GM23338 (cell line): ENCODE data around the gene ABCA13. TPM values are rescaled to one million over a fixed set of nuclear protein-coding genes. Genes with fewer than 3 reads are reported as not detected.

ENCODE experiments used
- ATAC-seq: fragments of 200-7000 bp; cut with Tn5 transposase; 3 replicates; pipeline ENCODE4 v1.9.1; 2020
- DNase-seq: peaks from one replicate; pipeline ENCODE4 v3.0.0-alpha.2; 2015; ENCODE audit warnings: low spot score
- H2AFZ ChIP-seq: fragments of 200-600 bp; sonication (generic); 2 replicates; pipeline ENCODE4 v1.8.0; 2016; ENCODE audit warnings: antibody characterized with exemption, mild to moderate bottlenecking, moderate library complexity
- H3F3A ChIP-seq: fragments of 200-600 bp; sonication (generic); replicated peaks from 2 replicates; pipeline ENCODE4 v1.8.0; 2017; ENCODE audit warnings: antibody characterized with exemption, mixed run types, low read depth
- H3K27ac ChIP-seq: fragments of 200-600 bp; sonication (generic); 2 replicates; pipeline ENCODE4 v1.6.1; 2016; ENCODE audit warnings: low read depth
- H3K27me3 ChIP-seq: fragments of 200-600 bp; sonication (generic); 2 replicates; pipeline ENCODE4 v1.8.0; 2016; ENCODE audit warnings: mild to moderate bottlenecking, mixed run types, moderate library complexity; ENCODE audit not compliant: insufficient read depth
- H3K36me3 ChIP-seq: fragments of 200-600 bp; sonication (generic); 2 replicates; pipeline ENCODE4 v1.8.0; 2016; ENCODE audit warnings: mild to moderate bottlenecking; ENCODE audit not compliant: insufficient read depth
- H3K4me1 ChIP-seq: fragments of 200-600 bp; sonication (generic); 2 replicates; pipeline ENCODE4 v1.8.0; 2016; ENCODE audit warnings: mild to moderate bottlenecking, moderate library complexity; ENCODE audit not compliant: insufficient read depth
- H3K4me2 ChIP-seq: fragments of 200-600 bp; sonication (generic); 2 replicates; pipeline ENCODE4 v1.7.1; 2017; ENCODE audit warnings: mixed run types
- H3K4me3 ChIP-seq: fragments of 200-600 bp; sonication (generic); 2 replicates; pipeline ENCODE4 v1.6.1; 2016; ENCODE audit warnings: mixed run types
- H3K79me2 ChIP-seq: fragments of 200-600 bp; sonication (generic); replicated peaks from 2 replicates; pipeline ENCODE4 v1.8.0; 2017; ENCODE audit warnings: mild to moderate bottlenecking; ENCODE audit not compliant: insufficient read depth
- H3K9me2 ChIP-seq: fragments of 200-600 bp; sonication (generic); 2 replicates; pipeline ENCODE4 v1.8.0; 2017; ENCODE audit not compliant: insufficient read depth
- H4K20me1 ChIP-seq: fragments of 200-600 bp; sonication (generic); replicated peaks from 2 replicates; pipeline ENCODE4 v1.8.0; 2017; ENCODE audit warnings: mild to moderate bottlenecking; ENCODE audit not compliant: insufficient read depth
- H3K27ac Mint-ChIP-seq: 2 replicates; pipeline ENCODE4 v1.8.0; 2020; ENCODE audit warnings: inconsistent platforms, mild to moderate bottlenecking, moderate library complexity, mixed read lengths
- H3K27me3 Mint-ChIP-seq: 3 replicates; pipeline ENCODE4 v1.8.0; 2022; ENCODE audit warnings: low read depth, mild to moderate bottlenecking, moderate library complexity, mixed read lengths, inconsistent platforms; ENCODE audit not compliant: insufficient read depth, poor library complexity
- H3K36me3 Mint-ChIP-seq: 3 replicates; pipeline ENCODE4 v1.8.0; 2021; ENCODE audit warnings: low read depth, mild to moderate bottlenecking, inconsistent platforms, moderate library complexity, mixed read lengths
- H3K4me1 Mint-ChIP-seq: 3 replicates; pipeline ENCODE4 v1.8.0; 2020; ENCODE audit warnings: mild to moderate bottlenecking, inconsistent platforms, mixed read lengths
- H3K4me3 Mint-ChIP-seq: 3 replicates; pipeline ENCODE4 v1.8.0; 2021; ENCODE audit warnings: moderate library complexity, mild to moderate bottlenecking, inconsistent platforms, mixed read lengths
- H3K9me3 Mint-ChIP-seq: 3 replicates; pipeline ENCODE4 v1.8.0; 2020; ENCODE audit warnings: moderate library complexity, mild to moderate bottlenecking, inconsistent platforms, mixed read lengths
- CREB1 ChIP-seq: fragments of 250-450 bp; sonication (Bioruptor Pico); IDR thresholded peaks from 2 replicates; pipeline ENCODE4 v1.5.0; 2020; ENCODE audit warnings: low read depth, mild to moderate bottlenecking, moderate library complexity
- EZH2 ChIP-seq: fragments of 200-600 bp; sonication (generic); IDR thresholded peaks from one replicate; pipeline ENCODE4 v1.8.0; 2017; ENCODE audit warnings: antibody characterized with exemption, mild to moderate bottlenecking, low read depth; ENCODE audit not compliant: unreplicated experiment
- EZH2phosphoT487 ChIP-seq: fragments of 200-600 bp; sonication (generic); IDR thresholded peaks from one replicate; pipeline ENCODE4 v1.8.1; 2018; ENCODE audit warnings: antibody characterized with exemption; ENCODE audit not compliant: unreplicated experiment
- JUNB ChIP-seq: IDR thresholded peaks from one replicate; pipeline ENCODE4 v1.6.1; 2016; ENCODE audit warnings: antibody characterized with exemption; ENCODE audit not compliant: unreplicated experiment
- NANOG ChIP-seq: IDR thresholded peaks from 2 replicates; pipeline ENCODE4 v1.6.1; 2016; ENCODE audit warnings: antibody characterized with exemption, borderline replicate concordance
- STAT1 ChIP-seq: IDR thresholded peaks from one replicate; pipeline ENCODE4 v1.6.1; 2016; ENCODE audit warnings: antibody characterized with exemption; ENCODE audit not compliant: unreplicated experiment
- ZNF114 ChIP-seq: fragments of 250-450 bp; sonication (Bioruptor Pico); IDR thresholded peaks from 2 replicates; pipeline ENCODE4 v1.5.0; 2020; ENCODE audit warnings: mild to moderate bottlenecking, moderate library complexity
- ZNF331 ChIP-seq: fragments of 250-450 bp; sonication (Bioruptor Pico); IDR thresholded peaks from 2 replicates; pipeline ENCODE4 v1.5.0; 2020; ENCODE audit warnings: low read depth, mild to moderate bottlenecking, moderate library complexity
- ZNF462 ChIP-seq: fragments of 250-450 bp; sonication (Bioruptor Pico); IDR thresholded peaks from 2 replicates; pipeline ENCODE4 v1.5.0; 2020; ENCODE audit warnings: mild to moderate bottlenecking, moderate library complexity
- polyA plus RNA-seq: library from polyadenylated mRNA; unstranded; fragments of >200 nt; fragmentation: Nextera tagmentation; extraction: Ambion mirVana; gene quantifications from 2 replicates; pipeline ENCODE4 v1.2.1, GENCODE V29; 2016
- total RNA-seq: library from RNA; depleted of rRNA; stranded (reverse); fragments of >200 nt; shearing (Covaris generic); gene quantifications from 2 replicates; pipeline ENCODE4 v1.2.3, GENCODE V29; 2014
- TF ChIP-seq, protein P1 (sequence below): IDR thresholded peaks from 2 replicates; pipeline ENCODE4 v1.6.1; 2016; ENCODE audit warnings: antibody characterized with exemption
- TF ChIP-seq, protein P2 (sequence below), 2 experiments: fragments of 200-600 bp in 1 of 2; sonication (generic) in 1 of 2; conservative IDR thresholded peaks; 2 replicates each; pipeline versions ENCODE4 v1.5.1 to v1.6.1; 2016 to 2017; ENCODE audit warnings: antibody characterized with exemption in 2 of 2, low read depth in 2 of 2, mild to moderate bottlenecking in 2 of 2, moderate library complexity in 1 of 2

The ABCA13 gene
- total and polyA plus RNA-seq, 2 experiments from 2014 or later: 0.21 TPM; not detected in 1

DNA sequence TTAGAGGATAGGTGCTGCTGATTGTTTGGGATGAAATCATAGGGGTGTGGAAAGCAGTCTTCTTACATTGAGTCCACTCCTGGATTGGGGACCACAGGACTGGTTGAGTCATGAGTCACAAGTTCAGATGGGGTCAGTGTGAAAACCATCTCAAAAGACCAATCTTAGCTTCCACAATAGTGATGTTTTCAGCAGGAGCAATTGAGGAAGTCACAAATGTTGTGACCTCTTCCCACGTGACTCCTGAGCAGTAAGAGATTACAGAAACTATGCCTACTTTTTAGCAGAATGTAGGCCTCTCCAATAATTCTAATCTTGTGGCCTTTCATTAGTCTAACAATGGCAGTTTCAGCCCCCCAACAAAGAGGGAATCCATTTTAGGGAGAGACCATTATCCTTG is 496.1 kb downstream of the ABCA13 start (continued):
- no peak for TF ChIP-seq ZNF462 (CRISPR knock-in tag)
- TF ChIP-seq JUNB: no peak
- TF ChIP-seq ZNF331: no peak
- TF ChIP-seq STAT1: no peak
- TF ChIP-seq, protein P1, sequence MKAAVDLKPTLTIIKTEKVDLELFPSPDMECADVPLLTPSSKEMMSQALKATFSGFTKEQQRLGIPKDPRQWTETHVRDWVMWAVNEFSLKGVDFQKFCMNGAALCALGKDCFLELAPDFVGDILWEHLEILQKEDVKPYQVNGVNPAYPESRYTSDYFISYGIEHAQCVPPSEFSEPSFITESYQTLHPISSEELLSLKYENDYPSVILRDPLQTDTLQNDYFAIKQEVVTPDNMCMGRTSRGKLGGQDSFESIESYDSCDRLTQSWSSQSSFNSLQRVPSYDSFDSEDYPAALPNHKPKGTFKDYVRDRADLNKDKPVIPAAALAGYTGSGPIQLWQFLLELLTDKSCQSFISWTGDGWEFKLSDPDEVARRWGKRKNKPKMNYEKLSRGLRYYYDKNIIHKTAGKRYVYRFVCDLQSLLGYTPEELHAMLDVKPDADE: no peak

DNA sequence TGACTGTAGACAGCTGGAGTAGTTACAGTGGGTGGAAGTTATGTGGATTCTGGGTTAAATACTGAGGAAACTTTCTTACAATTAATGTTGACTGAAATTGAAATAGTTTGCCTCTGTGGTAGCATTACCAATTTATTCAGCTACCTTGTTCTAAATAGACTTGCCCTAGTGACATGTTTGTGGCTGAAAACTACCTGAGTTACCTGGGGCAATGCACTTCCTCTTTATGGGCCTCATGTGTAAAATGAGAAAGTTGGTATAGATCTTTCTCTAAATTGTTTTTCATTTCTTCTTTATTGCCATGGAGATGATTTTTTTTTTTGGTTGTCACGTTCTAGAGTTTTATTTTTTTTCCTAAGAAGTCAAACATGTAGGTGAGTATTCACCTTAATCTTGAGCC is 500.4 kb downstream of the ABCA13 start:
- H3K4me1 ChIP-seq: no peaks in the 10 kb centered on the region
- no peak overlapping the region for H3K4me3 Mint-ChIP-seq
- no peak for DNase-seq
- H3K36me3 Mint-ChIP-seq: peaks cover 8% of the 10 kb centered on the region; the same call in 2 of the 3 replicates
- peaks cover 3% of the 10 kb centered on the region for H3K27me3 Mint-ChIP-seq
- peaks cover 21% of the 10 kb centered on the region; the same call in 2 of the 3 replicates for H3K9me3 Mint-ChIP-seq
- no peaks in the 10 kb centered on the region for H3K36me3 ChIP-seq
- H4K20me1 ChIP-seq: no peaks in the 10 kb centered on the region
- no peak overlapping the region for H3K27ac Mint-ChIP-seq
- H3F3A ChIP-seq: no peaks in the 10 kb centered on the region
- H3K4me1 Mint-ChIP-seq: no peaks in the 10 kb centered on the region
- ATAC-seq: no peak
- H3K27me3 ChIP-seq: no peaks in the 10 kb centered on the region
- no peaks in the 10 kb centered on the region for H3K79me2 ChIP-seq
- peaks cover 4% of the 10 kb centered on the region for H3K9me2 ChIP-seq
- no peak overlapping the region for H3K27ac ChIP-seq
- no peak overlapping the region for H3K4me3 ChIP-seq
- no peak overlapping the region for H2AFZ ChIP-seq
- no peak overlapping the region for H3K4me2 ChIP-seq
- TF ChIP-seq, protein P1: no peak
- no peak for TF ChIP-seq EZH2phosphoT487
- TF ChIP-seq, protein P2, sequence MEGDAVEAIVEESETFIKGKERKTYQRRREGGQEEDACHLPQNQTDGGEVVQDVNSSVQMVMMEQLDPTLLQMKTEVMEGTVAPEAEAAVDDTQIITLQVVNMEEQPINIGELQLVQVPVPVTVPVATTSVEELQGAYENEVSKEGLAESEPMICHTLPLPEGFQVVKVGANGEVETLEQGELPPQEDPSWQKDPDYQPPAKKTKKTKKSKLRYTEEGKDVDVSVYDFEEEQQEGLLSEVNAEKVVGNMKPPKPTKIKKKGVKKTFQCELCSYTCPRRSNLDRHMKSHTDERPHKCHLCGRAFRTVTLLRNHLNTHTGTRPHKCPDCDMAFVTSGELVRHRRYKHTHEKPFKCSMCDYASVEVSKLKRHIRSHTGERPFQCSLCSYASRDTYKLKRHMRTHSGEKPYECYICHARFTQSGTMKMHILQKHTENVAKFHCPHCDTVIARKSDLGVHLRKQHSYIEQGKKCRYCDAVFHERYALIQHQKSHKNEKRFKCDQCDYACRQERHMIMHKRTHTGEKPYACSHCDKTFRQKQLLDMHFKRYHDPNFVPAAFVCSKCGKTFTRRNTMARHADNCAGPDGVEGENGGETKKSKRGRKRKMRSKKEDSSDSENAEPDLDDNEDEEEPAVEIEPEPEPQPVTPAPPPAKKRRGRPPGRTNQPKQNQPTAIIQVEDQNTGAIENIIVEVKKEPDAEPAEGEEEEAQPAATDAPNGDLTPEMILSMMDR (conservative IDR thresholded peaks at IDR 0.05; ENCODE audit: low read depth in 2 of 2): no peak
- TF ChIP-seq ZNF114 (CRISPR knock-in tag): no peak
- TF ChIP-seq STAT1: no peak
- TF ChIP-seq EZH2: no peak
- TF ChIP-seq CREB1: no peak
- TF ChIP-seq NANOG: no peak
